ENCODE measurements around the gene PEDS1. TPM values are rescaled to one million over a fixed set of nuclear protein-coding genes. Genes with fewer than 3 reads are reported as not detected.

The PEDS1 gene
- total and polyA plus RNA-seq, 2 of the 8 experiments (the other 6 are each of a cell fraction or from before 2014, with no cell fraction given): 28.9 to 75.9 TPM

DNA sequence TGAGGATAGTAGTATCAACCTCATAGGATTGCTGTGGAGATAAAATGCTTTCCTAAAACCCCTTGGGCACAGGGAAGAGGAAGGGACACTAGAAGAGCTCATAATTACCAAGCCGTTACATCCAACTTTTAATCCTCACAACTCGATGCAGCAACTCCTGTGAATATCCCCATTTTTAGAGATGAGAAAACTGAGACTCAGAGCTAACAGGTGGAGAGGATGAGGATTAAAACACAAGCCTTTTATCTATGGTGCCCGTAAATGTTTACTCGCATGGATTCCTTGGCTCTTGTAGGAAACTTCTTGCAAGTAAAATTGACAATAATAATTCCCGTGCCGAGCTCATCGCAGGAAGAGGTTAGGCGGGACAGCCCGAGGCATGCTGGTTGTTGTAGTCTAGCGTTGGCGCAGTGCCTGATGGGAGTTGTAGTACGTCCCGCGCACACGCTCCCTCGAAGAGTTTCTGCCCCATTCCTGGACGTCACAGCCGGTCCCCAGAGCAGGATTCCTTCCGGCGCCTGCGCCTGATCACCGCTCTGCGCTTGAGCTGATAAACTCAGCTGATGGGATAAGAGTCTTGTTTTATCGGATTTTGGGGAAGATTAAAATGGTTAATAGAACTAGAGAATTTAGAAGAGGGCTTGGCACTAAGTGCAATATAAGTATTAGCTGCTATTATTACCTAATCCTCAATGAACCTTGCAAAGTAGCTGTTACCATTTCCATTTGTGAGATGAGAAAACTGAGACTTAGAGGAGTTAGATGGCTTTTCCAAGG is 37.7 kb downstream of the PEDS1 start (continued):
- TF ChIP-seq JUN (IDR thresholded peaks at IDR 0.05; ENCODE audit: low read depth, low read length): no peak
- TF ChIP-seq YY1 (IDR thresholded peaks at IDR 0.05; ENCODE audit: low read depth, low read length): no peak
